ENCODE measurements around the gene TRPM3. TPM values are rescaled to one million over a fixed set of nuclear protein-coding genes. Genes with fewer than 3 reads are reported as not detected.

TRPM3 gene
- total and polyA plus RNA-seq, 2 donors (not counting 1 experiment from before 2014, with no cell fraction given): not detected

GRCh38 chr9:70573308-70573707 lies 548.1 kb downstream of the TRPM3 start:
- Mint-ChIP-seq H3K27ac (no peak overlapping the region), H3K4me1 (no peaks in the 10 kb centered on the region), H3K9me3 (ENCODE audit: insufficient read depth) (no peaks in the 10 kb centered on the region), H3K4me3 (no peak overlapping the region), H3K27me3 (peaks cover 14% of the 10 kb centered on the region)
- Histone ChIP-seq H3K9me3 (ENCODE audit: control extremely low read depth in 1 of 3, control insufficient read depth in 2 of 3, insufficient read depth in 1 of 3, low read length in 2 of 3) (peaks cover 0 to 3% (median 0%) of the 10 kb centered on the region in 3 donors), H3K79me2 (ENCODE audit: control insufficient read depth, insufficient read depth, low read length) (no peaks in the 10 kb centered on the region), H3K4me2 (replicated peaks; ENCODE audit: low read depth, low read length, poor library complexity, severe bottlenecking) (no peak overlapping the region), H2AFZ (ENCODE audit: insufficient read depth, low read depth, low read length, poor library complexity, severe bottlenecking) (no peak overlapping the region), H3K4me1 (ENCODE audit: control insufficient read depth in 2 of 2, insufficient read depth in 2 of 2, low read length in 2 of 2) (no peaks in the 10 kb centered on the region), H3K27me3 (replicated peaks in 1 of 4; ENCODE audit: control extremely low read depth in 1 of 4, control insufficient read depth in 3 of 4, insufficient read depth in 4 of 4, low read length in 3 of 4) (peaks cover 0 to 4% (median 0%) of the 10 kb centered on the region in 4 experiments), H3K27ac (ENCODE audit: low read length in 2 of 2) (no peak overlapping the region), H3K9ac (ENCODE audit: low read length) (no peak overlapping the region), H4K20me1 (ENCODE audit: control insufficient read depth, insufficient read depth, low read length, poor library complexity, severe bottlenecking) (no peaks in the 10 kb centered on the region), H3K36me3 (replicated peaks in 1 of 2; ENCODE audit: control extremely low read depth in 1 of 2, control insufficient read depth in 1 of 2, extremely low read depth in 1 of 2, insufficient read depth in 2 of 2, low read length in 1 of 2) (no peaks in the 10 kb centered on the region), H3K4me3 (ENCODE audit: control extremely low read depth in 1 of 5, extremely low read depth in 1 of 5, insufficient read depth in 1 of 5, low read depth in 2 of 5, low read length in 4 of 5) (no peak overlapping the region)
- CTCF ChIA-PET: interaction anchor here (1.7 kb wide), 1 partner anchor 89 kb away, joined by 3 read pairs; no protein-coding TSS in a partner anchor
- DNase-seq: no peak
- POLR2A ChIA-PET: no interaction called here
- no peak for ATAC-seq (ENCODE audit: low read depth)
- TF ChIP-seq CTCF (IDR thresholded peaks at IDR 0.05): no peak
- no peak for TF ChIP-seq EZH2 (IDR thresholded peaks at IDR 0.05; ENCODE audit: borderline replicate concordance, insufficient read depth, low read depth, low read length, poor library complexity, severe bottlenecking)
- intact Hi-C loops (cut with micrococcal nuclease): no loop called here

- H3K4me3 Mint-ChIP-seq: no peak overlapping the region
- Histone ChIP-seq H3K4me2 (replicated peaks; ENCODE audit: low read depth, low read length, poor library complexity, severe bottlenecking) (no peak overlapping the region), H3K27me3 (replicated peaks in 1 of 4; ENCODE audit: control extremely low read depth in 1 of 4, control insufficient read depth in 3 of 4, insufficient read depth in 4 of 4, low read length in 3 of 4) (peaks cover 0 to 4% (median 0%) of the 10 kb centered on the region in 4 experiments), H3K4me1 (ENCODE audit: control insufficient read depth in 2 of 2, insufficient read depth in 2 of 2, low read length in 2 of 2) (no peaks in the 10 kb centered on the region), H3K79me2 (ENCODE audit: control insufficient read depth, insufficient read depth, low read length) (no peaks in the 10 kb centered on the region), H2AFZ (ENCODE audit: insufficient read depth, low read depth, low read length, poor library complexity, severe bottlenecking) (no peak overlapping the region), H3K9me3 (ENCODE audit: control extremely low read depth in 1 of 3, control insufficient read depth in 2 of 3, insufficient read depth in 1 of 3, low read length in 2 of 3) (peaks cover 0 to 3% (median 0%) of the 10 kb centered on the region in 3 donors), H3K36me3 (replicated peaks in 1 of 2; ENCODE audit: control extremely low read depth in 1 of 2, control insufficient read depth in 1 of 2, extremely low read depth in 1 of 2, insufficient read depth in 2 of 2, low read length in 1 of 2) (no peaks in the 10 kb centered on the region), H3K9ac (ENCODE audit: low read length) (no peak overlapping the region), H3K4me3 (ENCODE audit: control extremely low read depth in 1 of 5, extremely low read depth in 1 of 5, insufficient read depth in 1 of 5, low read depth in 2 of 5, low read length in 4 of 5) (no peak overlapping the region), H4K20me1 (ENCODE audit: control insufficient read depth, insufficient read depth, low read length, poor library complexity, severe bottlenecking) (no peaks in the 10 kb centered on the region), H3K27ac (ENCODE audit: low read length in 2 of 2) (no peak overlapping the region)
- WGBS (ENCODE audit: insufficient coverage): 100% methylated on average over 2 of the region's 5 CpGs
- ATAC-seq (ENCODE audit: low read depth): no peak
- intact Hi-C loops (cut with micrococcal nuclease): no loop called here
- peaks cover 8% of the 10 kb centered on the region for H3K27me3 Mint-ChIP-seq
- CTCF ChIA-PET: interaction anchor here (0.5 to 1.4 kb wide), 2 partner anchors 9 to 31 kb away, joined by 4 read pairs; no protein-coding TSS in a partner anchor
- no peaks in the 10 kb centered on the region for H3K9me3 Mint-ChIP-seq (ENCODE audit: insufficient read depth)
- no peak for DNase-seq
- TF ChIP-seq EZH2 (IDR thresholded peaks at IDR 0.05; ENCODE audit: borderline replicate concordance, insufficient read depth, low read depth, low read length, poor library complexity, severe bottlenecking) (no peak), CTCF (IDR thresholded peaks at IDR 0.05) (no peak)
- H3K4me1 Mint-ChIP-seq: no peaks in the 10 kb centered on the region
- no peak overlapping the region for H3K27ac Mint-ChIP-seq
- POLR2A ChIA-PET: no interaction called here
These were observed 550.2 kb downstream of the TRPM3 start for GRCh38 chr9:70571258-70571657.
